NB4 (cell line): ENCODE results near the gene JCHAIN.

Experiments
- DNase-seq: peaks from one replicate; pipeline ENCODE4 v3.0.0; 2010; ENCODE audit warnings: low read depth
- H3K4me3 ChIP-seq: one replicate; pipeline ENCODE4 v1.5.1; 2011; ENCODE audit warnings: mild to moderate bottlenecking, low read depth, low read length, moderate library complexity
- MYC ChIP-seq: IDR thresholded peaks from 2 replicates; pipeline ENCODE4 v1.6.1; 2011; ENCODE audit warnings: low read depth, low read length
- POLR2A ChIP-seq: IDR thresholded peaks from 2 replicates; pipeline ENCODE4 v1.6.1; 2011; ENCODE audit warnings: mild to moderate bottlenecking; ENCODE audit not compliant: insufficient read length; ENCODE audit errors: extremely low read depth
- TF ChIP-seq, protein P1 (sequence below): IDR thresholded peaks from one replicate; pipeline ENCODE4 v1.5.1; 2012; ENCODE audit warnings: low read depth, low read length
- TF ChIP-seq, protein P2 (sequence below): IDR thresholded peaks from 2 replicates; pipeline ENCODE4 v1.6.1; 2011; ENCODE audit warnings: low read depth, low read length

The JCHAIN gene

DNA sequence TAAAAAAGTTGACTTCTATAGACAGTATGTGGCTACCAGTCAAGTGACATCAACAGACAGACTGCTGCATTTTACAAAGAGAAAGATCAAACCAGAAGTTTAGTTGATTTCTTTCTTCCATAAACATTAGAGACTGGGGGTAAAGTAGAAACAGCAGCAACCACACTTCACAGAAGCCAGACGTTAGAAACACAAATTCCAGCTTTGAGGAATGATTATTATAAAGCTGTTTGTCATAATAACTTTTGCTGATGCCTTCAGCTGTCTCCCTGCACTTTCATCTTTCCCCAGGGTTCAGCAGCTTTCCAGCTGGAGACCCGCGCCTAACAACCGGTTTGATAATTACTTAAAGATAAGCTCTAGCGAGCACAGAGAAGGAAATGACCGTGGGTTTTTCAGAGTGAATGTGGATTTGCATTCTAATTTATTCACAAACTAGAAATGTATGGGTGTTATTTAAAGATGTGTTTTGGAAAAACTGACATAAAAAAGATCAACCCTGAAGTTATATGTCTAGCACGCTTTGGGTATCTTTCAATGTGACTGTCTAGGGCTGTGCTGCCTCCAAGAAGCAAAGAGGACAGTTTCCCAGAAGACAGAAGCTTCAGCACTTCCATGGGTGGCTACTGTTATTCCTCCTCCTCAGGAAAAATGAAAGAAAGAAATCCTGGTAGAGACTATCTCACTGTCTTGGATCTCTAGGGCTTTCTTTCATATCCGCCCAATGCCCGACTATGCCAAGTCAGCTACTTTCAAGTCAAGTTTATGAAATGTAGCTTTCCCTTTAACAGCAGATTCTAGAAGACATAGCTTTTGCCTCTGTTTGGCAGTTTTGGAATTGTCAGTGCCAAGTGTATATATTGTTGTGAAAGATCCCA lies 52.8 kb downstream of the JCHAIN start:
- no peak for DNase-seq
- TF ChIP-seq, protein P1, sequence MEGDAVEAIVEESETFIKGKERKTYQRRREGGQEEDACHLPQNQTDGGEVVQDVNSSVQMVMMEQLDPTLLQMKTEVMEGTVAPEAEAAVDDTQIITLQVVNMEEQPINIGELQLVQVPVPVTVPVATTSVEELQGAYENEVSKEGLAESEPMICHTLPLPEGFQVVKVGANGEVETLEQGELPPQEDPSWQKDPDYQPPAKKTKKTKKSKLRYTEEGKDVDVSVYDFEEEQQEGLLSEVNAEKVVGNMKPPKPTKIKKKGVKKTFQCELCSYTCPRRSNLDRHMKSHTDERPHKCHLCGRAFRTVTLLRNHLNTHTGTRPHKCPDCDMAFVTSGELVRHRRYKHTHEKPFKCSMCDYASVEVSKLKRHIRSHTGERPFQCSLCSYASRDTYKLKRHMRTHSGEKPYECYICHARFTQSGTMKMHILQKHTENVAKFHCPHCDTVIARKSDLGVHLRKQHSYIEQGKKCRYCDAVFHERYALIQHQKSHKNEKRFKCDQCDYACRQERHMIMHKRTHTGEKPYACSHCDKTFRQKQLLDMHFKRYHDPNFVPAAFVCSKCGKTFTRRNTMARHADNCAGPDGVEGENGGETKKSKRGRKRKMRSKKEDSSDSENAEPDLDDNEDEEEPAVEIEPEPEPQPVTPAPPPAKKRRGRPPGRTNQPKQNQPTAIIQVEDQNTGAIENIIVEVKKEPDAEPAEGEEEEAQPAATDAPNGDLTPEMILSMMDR = no peak
- TF ChIP-seq POLR2A (no peak), MYC (no peak)
- TF ChIP-seq, protein P2, sequence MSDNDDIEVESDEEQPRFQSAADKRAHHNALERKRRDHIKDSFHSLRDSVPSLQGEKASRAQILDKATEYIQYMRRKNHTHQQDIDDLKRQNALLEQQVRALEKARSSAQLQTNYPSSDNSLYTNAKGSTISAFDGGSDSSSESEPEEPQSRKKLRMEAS = no peak
- no peak overlapping the region for H3K4me3 ChIP-seq

DNA sequence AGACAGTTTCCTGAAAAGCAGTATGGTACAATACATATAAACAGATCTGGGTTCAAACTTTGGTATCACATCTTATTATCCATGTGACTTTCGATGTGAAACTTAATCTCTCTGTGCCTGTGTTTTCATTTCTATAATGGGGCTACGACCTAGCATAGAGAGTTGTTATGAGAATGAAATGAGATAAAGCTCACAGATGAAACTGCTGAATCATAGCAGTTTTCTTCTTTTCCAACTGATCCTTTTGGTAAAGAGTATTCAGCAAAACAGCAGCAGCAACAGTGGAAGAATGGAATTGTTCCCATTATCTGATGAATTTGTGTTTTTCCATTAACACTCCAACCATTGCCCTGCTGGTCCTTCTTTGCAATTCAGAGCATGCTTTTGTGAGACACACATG lies 58.0 kb downstream of the JCHAIN start:
- no peak for DNase-seq
- no peak overlapping the region for H3K4me3 ChIP-seq
- TF ChIP-seq, protein P2 = no peak
- TF ChIP-seq, protein P1 = no peak
- TF ChIP-seq MYC = no peak
- TF ChIP-seq POLR2A = no peak

DNA sequence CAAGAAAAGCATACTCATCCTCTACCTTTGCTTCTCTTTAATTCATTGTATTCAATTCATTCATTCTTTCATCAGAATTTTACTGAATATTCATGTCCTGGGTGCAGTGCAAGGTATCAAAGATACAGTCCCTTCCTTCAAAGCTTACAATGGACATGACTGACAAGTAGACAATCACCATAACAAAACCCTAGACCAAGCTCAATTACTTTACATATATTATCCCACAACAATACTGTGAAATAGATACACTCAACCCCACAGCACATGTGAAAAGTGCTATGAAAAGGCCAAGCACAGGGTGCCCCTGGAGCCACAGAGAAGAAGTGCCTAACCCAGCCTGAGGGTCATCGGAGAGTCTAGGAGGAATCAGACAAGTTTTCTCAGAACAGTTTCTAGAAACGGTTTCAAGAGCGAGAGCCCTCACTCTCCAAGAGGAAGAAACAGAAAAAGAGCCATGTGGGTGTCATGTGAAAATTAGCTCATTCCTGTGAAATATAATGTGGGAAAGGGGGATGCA lies 58.9 kb downstream of the JCHAIN start:
- DNase-seq = no peak
- TF ChIP-seq, protein P1 = no peak
- TF ChIP-seq POLR2A (no peak), MYC (no peak)
- TF ChIP-seq, protein P2 = no peak
- no peak overlapping the region for H3K4me3 ChIP-seq

DNA sequence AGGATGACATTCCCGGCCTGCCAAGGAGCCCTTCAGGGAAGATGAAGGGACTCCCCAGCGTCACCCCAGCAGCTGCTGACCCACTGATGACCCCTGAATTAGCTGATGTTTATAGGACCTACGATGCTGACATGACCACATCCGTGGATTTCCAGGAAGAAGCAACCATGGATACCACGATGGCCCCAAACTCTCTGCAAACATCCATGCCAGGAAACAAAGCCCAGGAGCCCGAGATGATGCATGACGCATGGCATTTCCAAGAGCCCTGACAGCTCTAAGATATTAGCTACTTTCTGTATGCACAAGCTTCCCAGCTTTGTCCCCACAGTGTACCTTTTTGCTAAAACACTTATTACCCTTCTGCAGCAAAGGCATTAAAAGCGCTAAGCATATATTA lies 59.8 kb downstream of the JCHAIN start:
- no peak overlapping the region for H3K4me3 ChIP-seq
- no peak for DNase-seq
- TF ChIP-seq, protein P2 = no peak
- TF ChIP-seq, protein P1 = no peak
- TF ChIP-seq POLR2A (no peak), MYC (no peak)
